ENCODE measurements around the gene LDHAL6A.
A peak's percentile ranks its signal among the peaks of the same experiment; 100 is the strongest.

LDHAL6A gene

DNA sequence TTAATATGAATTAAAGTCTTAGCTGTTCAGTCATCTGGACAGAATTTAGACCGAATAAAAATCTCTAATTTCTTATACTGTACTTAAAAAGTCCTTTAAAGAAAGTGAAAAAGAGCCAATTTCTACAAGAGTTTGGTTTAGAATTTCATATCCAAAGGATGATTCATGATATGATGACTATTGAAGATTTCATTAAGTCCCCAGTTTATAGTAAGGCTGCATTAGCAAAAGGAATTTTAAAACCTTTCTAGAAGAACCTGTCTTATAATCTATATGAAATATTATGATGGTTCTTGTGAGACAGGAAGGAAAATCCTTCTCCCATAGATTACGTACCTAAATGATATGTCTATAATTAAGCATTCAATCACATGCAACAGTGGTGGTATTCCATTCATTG lies 36.3 kb downstream of the LDHAL6A start:
- no peak for DNase-seq

GRCh38 chr11:18492888-18493287 lies 37.2 kb downstream of the LDHAL6A start:
- DNase-seq = no peak

DNA sequence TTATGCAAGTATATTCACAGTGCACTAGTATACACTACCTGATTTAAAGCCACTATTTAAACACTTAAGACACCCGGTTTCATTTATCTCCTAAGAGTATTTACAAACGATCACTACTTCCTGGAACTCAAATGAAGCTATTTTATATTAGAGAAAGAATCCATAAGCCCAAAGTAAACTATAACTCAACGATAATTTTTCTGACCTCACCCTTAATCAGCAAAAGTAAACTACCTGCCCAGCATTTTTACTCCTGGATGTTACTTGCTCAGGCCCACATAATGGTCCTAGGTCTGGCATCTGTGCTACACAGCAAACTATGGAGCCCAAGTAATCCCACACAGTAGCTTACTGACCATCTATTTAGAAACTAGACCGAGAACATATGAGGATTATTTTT lies 37.7 kb downstream of the LDHAL6A start:
- no peak for DNase-seq

DNA sequence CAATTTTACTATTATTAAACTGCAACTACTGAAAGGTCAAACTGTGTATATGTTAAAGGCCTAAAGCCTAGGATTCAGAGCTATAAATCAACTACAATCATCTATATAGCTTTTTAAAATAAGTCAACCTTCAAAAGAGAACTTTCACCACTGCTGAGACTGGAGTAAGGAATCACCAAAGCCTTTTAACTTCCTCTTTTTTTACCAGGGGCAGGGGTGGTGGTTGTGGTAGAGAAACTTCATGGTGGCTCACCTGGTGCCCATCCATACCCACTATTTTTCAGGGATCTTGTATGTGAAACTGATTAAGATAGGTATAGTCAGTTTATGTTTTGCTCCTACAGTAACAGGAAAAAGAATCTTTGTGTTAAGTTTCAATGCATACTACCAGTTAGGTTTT lies 39.6 kb downstream of the LDHAL6A start:
- no peak for DNase-seq

- DNase-seq = no peak
Measured at GRCh38 chr11:18495703-18496102, 40.0 kb downstream of the LDHAL6A start.

DNA sequence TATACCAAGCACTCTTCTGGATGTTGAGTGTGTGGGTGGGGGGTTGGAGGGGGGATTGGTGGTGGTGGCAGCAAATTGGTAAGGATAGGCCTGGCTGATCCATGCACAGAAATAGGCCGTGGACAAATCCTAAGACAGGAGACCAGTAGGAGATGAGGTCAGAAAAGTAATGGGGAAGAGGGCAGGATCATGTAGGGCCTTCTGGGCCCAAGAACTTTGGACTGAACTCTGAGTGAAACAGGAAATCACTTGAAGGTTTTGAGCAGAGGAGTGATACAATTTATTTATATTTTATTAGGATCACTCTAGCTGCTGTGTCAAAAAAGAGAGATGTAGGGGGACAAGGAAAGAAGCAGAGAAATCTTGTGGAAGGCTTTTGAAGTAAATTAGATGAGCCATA lies 42.4 kb downstream of the LDHAL6A start:
- DNase-seq = no peak

DNA sequence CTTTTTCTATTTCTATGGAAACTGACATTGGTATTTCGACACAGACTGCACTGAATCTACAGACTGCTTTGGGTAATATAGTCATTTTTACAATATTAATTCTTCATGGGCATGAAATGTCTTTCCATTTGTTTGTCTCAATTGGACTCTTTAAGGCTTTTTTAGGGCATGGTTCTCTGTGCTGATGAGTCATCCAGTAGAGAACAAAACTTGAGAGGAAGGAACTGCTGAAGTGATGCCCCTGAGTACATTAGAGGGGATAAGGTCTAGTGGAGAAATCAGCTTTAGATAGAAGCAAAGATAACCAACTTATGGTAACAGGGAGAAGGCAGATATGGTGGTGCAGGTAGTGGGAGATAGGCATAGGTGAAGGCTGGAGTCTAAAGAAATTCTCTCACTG lies 46.0 kb downstream of the LDHAL6A start:
- DNase-seq = no peak

DNA sequence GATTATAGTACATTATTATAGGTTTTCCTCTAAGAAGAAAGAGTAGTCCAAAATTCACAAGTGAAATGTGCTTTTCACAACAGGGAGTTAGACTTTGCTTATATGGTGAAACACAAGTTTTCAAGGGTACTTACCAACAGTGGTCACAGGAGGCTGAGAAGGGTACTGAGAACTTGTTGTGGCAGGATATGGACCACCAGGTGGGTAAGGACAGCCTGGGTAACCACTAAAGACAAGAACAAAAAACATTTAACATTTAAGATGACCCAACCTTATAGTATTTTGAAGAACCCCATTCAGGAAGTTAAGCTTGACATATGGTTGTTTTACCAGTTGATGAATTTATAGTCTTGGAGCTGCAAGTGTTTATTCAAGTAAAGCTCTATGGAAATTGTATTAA lies 46.7 kb downstream of the LDHAL6A start:
- DNase-seq = no peak

DNA sequence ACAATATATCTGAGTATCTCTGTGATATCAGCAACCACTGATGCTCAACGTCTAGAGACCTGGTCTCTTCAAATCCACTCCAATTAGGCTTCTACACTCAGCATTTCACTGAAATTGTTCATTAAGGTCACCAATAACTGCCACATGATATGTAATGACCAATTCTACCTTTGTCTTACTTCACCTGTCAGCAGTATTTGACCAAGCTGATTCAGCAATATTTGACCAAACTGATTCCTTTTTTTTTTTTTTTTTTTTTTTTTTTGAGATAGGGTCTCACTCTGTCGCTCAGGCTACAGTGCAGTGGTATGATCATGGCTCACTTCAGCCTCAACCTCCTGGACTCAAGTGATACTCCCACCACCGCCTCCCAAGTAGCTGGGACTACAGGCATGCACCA lies 65.5 kb downstream of the LDHAL6A start:
- no peak for DNase-seq

DNA sequence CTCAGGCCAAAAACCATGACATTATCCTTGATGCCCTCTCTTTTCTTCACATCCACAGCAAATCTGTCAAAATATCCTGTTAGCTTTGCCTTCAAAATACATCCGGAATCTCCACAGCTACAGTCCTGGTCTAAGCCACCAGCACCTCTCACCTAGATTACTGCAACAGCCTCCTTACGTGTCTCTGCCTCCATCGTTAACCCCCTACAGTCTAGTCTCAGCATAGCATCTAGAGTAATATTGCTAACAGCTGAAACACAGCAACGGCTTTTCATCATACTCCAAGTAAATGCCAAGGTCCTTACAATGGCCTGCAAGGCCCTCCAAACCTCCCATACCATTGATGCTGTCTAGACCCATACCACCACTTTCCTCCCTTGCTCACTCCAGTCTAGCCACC lies 66.7 kb downstream of the LDHAL6A start:
- DNase-seq = no peak

DNA sequence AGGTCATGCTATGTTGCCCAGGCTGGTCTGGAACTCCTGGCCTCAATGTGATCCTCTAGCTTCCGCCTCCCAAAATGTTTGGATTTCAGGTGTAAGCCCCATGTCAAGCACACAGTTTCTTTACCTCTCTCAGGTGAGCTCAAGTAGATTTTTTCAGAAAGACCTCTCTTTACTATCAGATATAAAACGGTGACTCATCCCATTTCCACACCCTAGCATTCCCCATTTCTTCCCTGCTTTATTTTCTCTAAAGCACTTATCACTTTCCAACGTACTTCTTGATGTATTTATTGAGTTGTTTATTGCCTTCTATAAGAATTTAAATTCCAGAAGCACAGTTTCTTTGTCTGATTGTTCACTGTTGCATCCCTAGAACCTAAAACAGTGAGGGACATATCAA lies 67.4 kb downstream of the LDHAL6A start:
- DNase-seq = no peak

- DNase-seq = no peak
Measured at GRCh38 chr11:18524248-18524647, 68.6 kb downstream of the LDHAL6A start.

DNA sequence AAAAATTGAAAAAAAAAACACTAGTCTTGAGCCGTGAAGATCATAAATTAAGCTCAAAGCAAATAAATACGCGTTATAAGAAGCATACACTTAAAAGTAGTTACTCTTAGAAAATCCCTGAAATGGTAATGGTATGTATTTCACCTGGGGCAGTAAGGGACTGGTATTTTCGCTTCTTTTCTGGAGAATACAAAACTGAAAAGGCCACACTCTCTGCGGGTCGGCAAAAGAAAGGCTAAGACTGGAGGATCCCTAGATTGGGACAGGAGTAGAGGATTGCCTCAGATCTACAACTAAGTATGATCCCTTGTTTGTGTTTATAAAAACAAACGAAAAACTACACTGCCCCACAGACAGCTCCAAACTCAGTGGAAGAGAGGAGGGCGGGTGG lies 70.5 kb downstream of the LDHAL6A start:
- DNase-seq = no peak

DNA sequence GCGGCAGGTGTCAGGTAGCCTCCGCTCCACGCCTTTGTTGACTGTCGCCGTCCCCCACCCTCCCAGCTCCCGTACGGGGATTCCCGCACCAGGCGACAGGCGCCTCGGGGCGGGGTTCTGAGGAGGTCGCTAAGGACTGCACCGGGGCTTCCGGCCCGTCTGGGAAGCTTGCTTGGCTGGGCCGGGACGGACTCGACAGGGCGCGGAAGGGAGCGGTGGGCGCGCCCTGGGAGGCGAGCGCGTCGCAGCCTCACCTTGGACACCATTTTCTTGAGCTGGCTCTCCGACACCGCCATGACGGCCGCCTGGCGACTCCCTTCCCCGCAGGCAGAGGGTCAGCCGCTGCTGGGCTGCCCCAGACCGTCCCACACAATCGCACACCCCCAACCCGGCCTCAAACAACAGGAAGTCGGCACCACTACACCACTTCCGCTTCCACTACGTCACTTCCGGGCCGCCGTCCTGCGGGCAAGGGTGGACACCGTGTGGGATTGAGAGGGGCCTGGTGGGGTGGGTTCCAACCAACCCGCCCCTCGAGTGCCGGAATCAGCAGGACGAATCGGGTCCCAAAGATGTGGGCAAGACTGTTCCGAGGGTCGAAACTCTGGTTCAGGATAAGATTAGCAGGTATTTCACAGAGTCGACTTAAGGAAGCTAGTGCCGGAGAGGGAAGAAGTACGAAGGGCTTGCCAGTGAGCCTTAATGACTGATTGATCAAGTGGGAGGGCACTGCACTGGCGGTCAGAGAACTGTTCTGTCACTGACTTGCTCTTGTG lies 71.1 kb downstream of the LDHAL6A start, which contains the start of gene TSG101:
Gene TSG101 (minus strand): TSS at position 422 of the 776 bp plus-strand sequence. CDS start 126 bp downstream, at position 296.
- DNase-seq = peak; percentile 95

DNA sequence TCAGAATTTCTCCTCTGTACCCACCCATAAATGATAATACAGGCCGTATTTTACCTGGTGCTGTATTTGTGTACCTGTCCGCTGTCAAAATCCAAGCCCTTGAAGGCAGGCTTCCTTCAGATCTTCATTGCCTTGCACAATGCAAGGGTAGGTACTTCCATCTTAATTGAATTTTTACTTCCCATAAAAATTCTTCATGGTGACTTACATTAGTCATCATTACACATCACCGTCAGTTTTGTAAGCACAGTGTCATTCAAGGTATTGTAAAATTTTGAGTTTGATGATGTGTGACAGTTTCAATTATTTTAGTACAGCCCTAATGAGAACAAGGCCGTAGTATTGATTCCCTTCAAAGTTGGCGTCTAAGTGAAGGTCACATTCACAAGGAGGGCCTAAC lies 71.9 kb downstream of the LDHAL6A start:
- no peak for DNase-seq
